Ammon's horn (tissue), 1 donor: ENCODE results near the gene MYRFL.
"Not testable (repeated sequence)": the region's sequence is repeated elsewhere in the genome, so short reads cannot be mapped to it uniquely, and the experiment has no call there.

Experiments used
- DNase-seq: peaks from one replicate; pipeline ENCODE4 v3.0.0-alpha.2; 2016; ENCODE audit warnings: low spot score

Gene MYRFL

DNA sequence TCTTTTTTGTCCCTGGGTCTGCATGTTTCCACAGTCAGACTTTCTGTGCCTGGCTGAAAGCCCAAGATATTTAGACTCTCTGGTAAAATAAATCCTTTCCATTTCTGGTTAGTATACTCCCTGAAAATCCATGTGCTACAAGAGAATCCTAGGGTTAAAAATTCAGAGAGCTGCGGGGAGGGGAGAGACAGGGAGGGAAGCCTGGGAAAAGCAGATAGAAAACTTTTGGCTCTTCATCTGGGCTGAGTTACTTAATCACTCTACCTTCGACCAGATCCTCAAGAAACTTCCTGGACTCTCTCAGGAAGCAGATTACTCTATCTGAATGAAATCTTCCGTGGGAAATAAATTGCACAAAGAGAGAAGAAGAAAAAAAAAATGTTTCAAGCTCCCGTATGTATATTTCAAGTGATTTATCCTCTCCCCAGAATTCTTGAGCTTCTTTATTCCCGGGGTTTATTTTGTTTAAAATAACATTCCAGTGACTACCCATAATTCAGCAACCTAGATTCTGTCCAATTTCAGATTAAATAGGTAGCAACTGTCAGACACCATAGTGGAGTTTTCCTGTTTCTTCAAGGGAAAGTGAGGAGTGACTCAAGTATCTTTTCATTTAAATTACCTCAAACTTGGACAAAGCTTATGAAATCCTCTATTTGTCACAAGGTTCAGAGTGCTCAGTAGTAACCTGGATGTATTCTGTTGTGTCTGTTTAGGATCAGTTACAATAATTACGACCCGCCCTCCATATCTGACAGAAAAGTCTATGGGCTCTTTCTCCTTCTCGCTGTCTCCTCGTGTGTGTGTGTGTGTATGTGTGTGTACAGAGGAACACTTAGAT lies 163.7 kb downstream of the MYRFL start:
- DNase-seq = no peak

DNA sequence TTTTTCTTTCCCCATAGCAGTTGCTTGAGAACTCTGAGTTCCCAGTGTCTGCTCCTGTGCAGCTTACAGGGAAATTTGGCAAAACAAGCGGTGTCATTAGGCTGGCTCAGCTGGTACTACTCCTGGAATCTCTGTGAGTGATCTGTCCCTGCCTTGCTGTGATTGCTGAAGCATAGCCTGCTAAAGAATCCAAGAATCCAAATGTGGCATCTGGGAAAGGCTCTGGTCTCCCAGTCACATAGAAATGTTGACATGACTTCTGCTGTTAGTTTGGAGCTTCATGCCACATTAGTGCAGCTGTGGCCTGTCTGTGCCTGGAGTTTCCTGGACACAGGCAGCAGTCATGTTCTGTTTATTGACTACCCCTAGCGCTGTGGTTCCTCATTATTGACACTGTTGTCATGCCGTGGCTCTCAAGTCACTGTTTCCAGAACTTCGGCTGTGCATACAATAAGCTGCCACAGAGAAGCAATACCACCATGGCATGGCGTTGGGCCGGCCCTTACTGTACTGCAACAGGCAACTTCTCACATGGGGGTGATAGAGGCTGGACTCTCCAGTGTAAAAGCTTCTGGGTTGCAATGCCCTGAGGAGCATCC lies 166.8 kb downstream of the MYRFL start:
- peak; percentile 22 for DNase-seq

DNA sequence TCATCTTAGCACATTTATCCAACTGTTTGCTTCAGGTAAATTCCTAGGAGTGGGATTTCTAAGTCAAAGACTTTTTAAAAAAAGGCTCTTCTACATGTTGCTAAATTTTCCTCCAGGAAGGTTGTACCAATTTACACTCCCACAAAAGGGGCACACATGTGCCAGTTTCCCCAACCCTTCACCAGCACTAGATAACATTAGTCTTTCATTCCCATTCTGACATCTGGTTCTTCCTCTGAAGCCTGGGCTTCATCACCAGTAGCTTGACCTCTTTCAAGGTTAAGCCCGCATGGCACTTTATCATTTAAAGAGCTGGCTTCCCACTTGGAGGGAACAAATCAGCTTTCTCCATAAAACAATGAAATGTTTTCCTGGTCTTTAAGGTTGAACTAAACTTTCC lies 168.4 kb downstream of the MYRFL start:
- no peak for DNase-seq

DNA sequence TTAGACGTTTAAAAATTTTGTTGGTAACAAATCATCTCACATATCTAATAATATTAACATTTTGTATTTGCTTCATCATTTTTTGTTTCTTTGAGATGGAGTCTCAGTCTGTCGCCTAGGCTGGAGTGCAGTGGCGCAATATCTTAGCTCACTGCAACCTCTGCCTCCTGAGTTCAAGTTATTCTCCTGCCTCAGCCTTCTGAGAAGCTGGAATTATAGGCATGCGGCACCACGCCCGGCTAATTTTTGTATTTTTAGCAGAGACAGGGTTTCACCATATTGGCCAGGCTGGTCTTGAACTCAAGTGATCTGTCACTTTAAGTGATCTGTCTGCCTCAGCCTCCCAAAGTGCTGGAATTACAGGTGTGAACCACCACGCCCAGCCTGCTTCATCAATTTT lies 169.1 kb downstream of the MYRFL start:
- DNase-seq = not testable (repeated sequence)

GRCh38 chr12:69994724-69995173 lies 169.7 kb downstream of the MYRFL start:
- no peak for DNase-seq

DNA sequence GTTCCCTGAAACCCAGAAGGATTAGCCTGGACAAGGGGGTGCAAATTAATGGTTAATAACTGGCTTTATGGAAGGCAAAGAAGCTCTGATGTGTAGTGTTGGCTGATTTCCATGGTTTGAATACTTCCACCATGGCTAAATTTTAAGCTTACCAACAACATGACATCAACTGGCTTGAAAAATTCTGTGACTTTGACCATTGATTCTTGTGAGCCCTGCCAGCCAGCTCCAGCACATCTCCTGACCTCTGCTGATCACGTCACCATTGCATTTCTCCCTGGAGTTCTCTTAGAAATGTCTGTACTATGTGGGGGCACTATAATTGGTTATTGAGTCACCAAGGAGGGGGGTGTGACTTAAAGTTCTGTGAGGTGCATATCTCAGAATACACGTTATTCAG lies 171.2 kb downstream of the MYRFL start:
- no peak for DNase-seq

DNA sequence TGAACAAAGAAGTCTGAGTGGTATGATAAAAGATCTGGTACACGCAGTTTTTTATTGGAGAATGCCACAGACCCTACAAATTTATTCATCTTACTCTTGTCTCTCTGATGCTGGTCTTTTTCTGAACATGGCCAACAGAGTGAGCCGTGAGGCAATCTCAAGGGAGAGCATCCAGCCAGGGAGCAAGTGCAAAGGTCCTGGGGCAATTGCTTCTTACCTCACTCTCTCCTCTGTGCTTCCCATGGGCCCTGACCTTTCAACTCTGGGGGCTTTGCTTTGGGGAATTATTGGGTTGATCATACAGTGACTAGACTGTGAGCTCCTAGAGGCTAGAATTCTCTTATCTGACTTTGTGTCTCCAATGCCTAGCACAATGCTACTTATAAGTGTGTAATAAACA lies 171.7 kb downstream of the MYRFL start:
- DNase-seq = no peak

DNA sequence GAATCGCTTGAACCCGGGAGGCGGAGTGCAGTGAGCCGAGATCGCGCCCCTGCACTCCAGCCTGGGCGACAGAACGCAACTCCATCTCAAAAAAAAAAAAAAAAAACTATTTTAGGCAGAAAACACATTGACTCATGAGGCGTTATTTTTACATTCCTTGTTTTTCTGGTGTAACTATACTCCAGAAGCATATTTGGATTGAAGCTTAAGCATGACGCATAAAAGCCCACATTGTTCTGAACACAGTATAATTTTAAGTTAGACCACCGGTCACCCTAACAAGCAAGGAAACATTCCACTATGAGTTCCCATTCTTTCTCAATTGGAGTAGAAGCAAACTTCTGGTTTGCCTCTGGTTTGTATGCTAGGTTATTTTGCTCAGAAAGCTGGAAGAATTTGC lies 173.0 kb downstream of the MYRFL start:
- no peak for DNase-seq

- no peak for DNase-seq
These were observed 173.9 kb downstream of the MYRFL start for GRCh38 chr12:69998922-69999321.

DNA sequence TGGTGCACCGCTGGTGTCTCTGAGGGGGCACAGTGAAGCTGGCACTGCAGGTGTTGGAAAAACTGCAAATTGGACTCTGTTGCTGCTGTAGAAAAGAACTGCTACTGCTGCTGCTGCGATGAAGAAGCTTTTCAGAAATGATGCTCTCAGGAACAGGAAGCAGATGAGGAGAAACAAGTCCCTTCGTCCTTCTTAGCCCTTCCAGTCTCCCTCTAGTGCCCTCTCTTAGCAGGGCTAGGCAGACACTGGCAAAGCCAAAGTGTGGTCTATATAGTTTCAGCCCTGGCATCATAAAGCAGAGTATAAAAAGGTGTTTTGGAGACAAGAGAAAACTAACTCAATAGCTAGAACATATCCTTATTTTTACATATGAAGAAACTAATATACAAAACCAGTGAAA lies 174.5 kb downstream of the MYRFL start:
- DNase-seq = no peak

GRCh38 chr12:70002097-70002911 lies 177.3 kb downstream of the MYRFL start:
- no peak for DNase-seq

GRCh38 chr12:70002912-70003255 lies 177.9 kb downstream of the MYRFL start:
- no peak for DNase-seq

DNA sequence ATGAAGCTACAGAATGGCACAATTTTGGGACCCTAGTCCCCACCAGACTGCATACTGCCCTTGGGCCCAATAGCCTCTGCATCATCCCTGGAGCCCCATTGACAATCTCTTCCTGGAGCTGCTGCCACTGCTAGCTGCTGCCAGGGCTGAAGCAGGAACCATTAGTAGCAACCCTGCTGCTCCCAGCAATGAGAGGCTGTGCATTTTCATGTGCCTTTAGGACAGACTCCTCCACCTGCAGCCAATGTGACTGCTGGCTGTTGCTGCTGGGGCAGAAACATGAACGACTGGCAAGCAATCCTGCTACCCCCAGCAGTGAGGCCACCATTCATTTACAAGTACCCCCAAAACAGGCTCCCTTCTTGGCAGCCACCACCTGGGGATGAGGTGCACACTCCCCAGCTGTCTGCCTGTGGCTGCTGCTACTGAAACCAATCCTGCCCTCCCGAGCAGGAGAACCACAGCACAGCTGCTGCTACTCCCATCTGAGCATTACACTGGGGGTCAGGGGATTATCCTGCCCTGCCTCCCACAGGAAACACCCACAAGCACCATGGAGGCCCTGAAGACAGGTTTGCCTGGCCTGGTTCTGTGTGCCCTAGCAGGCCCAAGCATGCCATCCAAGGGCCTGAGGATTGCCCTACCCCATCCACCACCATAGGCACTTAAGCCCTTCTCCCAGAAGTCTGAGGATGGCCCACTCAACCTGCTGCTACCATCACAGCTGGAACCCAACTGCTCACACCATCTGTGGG lies 181.0 kb downstream of the MYRFL start:
- no peak for DNase-seq

DNA sequence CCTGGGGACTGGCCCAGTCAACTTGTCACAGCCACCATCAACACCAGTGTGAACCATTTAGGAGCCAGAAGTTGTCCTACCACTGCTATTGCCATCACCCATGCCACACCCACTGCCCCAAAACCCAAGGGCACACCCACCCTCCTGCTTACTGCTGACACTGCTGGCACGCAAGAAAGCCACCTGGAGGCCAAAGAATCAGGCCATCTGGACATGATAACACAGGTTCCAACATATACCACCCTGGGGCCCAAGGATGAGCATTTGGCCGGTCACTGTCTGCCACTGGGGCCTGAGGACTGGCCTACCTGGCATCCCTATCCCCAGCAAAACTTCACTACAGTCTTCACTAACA lies 181.6 kb downstream of the MYRFL start:
- DNase-seq = no peak

DNA sequence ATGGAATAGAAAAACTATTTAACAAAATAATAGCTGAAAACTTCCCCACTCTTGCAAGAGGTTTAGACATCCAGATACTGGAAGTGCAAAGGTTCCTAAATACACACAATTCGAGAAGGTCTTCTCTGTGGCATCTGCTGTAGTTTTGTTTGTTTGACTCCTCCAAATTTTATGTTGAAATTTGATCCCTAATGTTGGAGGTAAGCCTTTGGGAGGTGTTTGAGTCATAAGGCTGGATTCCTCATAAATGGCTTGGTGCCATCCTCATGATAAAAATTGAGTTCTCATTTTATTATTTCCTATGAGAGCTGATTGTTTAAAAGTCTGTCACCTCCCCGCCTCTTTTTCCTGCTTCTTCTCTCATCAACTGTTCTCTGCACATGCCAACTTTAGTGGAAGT lies 182.7 kb downstream of the MYRFL start:
- no peak for DNase-seq
